NCI-H1417 (cell line): ENCODE data around the gene TMPRSS12.
"Not testable (repeated sequence)": the region's sequence is repeated elsewhere in the genome, so short reads cannot be mapped to it uniquely, and the experiment has no call there.

Experiments used
- DNase-seq, 3 experiments: peaks; one replicate each; lab custom pipeline; 2025; lab: John Stamatoyannopoulos, UW

The TMPRSS12 gene

DNA sequence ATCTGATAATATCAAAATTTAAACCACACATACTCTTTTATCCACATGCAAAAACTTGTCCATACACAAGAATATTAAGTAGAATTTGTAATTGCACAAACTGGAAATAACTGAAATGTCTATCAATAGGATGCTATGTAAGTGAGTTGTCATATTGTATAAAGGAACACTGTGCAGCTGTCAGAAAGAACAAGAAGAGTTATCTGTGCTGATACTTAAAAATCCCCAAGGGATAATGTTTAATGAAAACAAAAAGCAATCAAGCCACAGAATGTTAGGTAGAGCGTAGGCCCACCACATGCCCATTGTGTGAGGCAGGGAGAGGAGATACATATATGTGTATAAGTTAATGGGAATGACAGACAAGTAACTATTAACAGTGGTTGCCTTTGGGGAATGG lies 83.7 kb downstream of the TMPRSS12 start:
- DNase-seq: no peak

DNA sequence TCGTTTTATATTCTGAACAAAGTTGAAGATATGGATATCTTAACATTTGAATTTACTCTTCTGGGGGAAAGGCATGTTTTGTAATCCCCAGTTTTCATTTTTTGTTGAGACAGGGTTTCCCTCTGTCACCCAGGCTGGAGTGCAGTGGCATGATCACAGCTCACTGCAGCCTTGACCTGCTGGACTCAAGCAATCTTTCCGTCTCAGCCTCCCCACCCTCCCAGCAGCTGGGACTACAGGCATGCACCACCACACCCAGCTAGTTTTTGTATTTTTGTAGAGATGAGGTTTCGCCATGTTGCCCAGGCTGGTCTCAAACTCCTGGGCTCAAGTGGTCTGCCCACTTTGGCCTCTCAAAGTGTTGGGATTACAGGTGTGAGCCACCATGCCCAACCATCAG lies 84.2 kb downstream of the TMPRSS12 start:
- DNase-seq: not testable (repeated sequence)

DNA sequence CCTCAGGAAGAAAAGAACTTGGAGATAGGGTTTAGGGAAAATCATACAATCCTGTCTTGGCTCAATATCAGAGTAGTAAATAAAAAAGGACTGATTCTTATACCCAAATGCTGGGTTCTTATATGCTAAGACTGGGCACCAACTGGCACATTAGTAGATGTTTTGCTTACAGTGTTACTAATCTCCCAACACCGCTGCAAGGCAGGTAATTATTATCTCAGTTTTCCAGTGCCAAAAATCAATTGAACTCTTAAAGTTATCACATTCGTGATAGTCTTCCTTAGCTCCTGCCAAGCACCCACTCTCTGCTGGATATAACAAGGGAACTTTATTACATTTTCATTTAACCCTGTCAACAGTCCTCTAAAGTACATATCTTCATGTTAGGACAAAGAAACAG lies 84.6 kb downstream of the TMPRSS12 start:
- DNase-seq: no peak

DNA sequence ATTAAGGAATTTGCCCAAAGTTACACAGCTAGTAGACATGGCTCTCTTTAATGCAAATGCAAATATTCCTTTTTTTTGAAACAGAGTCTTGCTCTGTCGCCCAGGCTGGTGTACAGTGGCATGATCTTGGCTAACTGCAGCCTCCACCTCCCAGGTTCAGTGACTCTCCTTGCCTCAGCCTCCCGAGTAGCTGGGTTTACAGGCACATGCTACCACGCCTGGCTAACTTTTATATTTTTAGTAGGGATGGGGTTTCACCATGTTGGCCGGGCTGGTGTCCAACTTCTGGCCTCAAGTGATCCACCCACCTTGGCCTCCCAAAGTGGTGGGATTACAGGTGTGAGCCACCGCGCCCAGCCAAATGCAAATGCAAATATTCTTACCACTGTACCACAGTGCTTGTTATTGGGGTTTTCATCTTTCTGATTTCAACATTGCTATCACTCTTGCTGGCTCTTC lies 85.1 kb downstream of the TMPRSS12 start:
- no peak for DNase-seq

DNA sequence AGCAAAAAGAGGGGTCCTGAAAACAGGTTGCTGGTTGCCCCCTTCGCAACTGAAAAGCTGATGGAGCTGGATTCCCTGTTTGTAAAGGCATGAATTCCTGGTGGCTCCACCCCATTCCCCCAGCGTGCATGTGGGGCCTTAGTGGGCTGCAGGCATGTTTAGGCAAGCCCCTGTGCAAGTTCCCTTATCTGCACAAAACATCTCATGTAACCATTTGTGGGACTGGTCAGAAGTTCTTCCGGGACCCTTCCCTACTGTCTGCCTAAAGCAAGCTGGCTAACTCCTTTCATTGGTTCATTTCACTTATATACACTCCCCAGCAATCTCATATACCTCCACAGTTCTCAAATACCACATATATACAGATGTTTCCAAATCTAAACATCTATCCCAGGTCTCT lies 85.7 kb downstream of the TMPRSS12 start:
- DNase-seq: no peak

DNA sequence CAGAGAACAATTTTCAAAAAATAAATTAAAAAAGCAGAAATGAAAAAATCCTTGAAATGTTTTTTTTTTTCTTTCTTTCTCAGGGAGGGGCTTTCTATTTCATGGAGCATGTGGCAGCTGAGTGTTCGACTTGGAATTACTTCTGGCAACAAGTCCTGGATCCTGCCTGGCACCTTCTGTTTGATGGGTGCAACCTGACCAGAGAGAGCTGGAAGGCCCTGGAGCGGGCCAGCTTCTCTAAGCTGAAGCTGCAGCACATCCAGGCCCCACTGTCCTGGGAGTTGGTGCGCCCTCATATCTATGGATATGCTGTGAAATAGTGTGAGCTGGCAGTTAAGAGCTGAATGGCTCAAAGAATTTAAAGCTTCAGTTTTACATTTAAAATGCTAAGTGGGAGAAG lies 87.1 kb downstream of the TMPRSS12 start:
- no peak for DNase-seq

DNA sequence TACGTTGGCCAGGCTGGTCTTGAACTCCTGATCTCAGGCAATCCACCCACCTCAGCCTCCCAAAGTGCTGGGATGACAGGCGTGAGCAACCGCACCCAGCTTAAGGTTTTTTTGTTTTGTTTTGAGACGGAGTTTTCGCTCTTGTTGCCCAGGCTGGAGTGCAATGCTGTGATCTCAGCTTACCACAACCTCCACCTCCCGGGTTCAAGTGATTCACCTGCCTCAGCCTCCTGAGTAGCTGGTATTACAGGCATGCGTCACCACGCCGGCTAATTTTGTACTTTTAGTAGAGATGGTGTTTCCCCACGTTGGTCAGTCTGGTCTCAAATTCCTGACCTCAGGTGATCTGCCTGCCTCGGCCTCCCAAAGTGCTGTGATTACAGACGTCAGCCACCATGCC lies 87.8 kb downstream of the TMPRSS12 start:
- not testable (repeated sequence) for DNase-seq

DNA sequence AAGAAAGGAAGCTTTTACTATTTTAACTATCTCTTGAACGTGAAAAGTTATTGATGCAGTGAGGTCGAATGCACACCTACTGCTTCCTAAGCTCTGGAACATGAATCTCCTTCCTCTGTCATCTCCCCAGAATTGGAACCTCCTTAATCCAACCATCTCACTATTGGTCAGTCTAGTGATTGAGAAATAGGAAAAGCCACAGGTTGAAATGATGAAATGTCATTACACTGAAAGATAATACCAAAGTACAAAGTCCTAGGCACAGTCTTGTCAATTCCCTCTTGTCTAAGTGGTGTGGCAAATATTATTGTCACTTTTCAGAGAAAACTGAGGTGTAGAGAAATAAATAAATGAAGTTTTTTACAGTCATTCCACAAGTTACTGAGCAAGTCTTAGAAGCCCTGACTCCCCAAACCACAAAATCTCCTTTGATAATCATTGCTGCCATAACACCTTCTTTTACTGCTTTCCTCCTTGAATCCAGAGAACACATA lies 90.1 kb downstream of the TMPRSS12 start:
- DNase-seq: no peak

DNA sequence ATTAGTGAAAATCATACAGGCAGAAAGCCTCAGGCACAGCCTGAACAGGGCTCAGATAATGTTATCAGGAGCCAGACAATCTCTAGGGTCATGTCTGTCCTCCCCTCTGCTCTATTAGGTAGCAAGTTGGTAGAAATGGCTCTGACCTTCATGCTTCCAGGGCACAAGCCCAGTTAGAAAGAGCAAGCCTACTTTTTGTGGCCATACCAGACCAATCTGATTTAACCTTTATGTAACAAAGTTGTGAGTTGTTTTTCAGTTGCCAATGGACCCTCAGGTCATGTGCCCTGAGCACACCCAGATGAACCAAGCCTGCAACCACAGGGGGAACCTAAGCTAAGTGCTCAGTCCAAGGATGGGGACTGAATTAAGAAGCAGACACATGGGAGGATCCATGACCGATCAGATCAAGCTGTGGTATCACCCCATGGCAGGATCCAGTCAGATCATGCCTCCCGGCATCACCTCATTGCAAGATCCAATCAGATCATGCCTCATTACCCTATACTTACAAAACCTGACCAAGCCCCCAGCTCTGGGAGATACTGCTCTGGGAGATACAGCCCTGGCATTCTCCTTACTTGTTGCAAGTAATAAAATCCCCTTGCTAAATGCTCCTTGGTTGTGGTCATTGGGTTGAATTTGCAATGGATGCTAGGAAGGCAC lies 90.9 kb downstream of the TMPRSS12 start:
- DNase-seq: no peak

DNA sequence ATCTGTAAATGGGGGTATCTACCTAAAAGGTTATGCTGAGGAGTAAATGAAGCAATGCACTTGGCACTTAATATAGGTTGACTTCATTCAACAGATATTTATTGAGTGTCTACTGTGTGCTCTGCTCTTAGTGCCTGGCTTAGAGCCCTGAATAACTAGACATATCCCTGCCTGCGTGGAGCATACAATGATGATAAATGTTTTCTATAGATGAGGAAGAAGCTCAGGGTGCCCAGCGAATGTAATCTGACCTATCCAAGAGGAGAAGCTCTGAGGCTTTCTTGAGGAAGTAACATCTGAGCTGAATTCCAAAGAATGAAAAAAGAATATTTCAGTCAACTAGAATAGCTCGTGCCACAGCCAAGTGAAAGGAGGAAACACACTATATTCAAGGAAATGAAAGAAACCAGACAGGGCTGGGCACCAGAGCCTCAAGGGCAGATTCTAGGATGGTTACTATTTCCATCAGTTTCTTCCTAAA lies 91.7 kb downstream of the TMPRSS12 start:
- no peak for DNase-seq

DNA sequence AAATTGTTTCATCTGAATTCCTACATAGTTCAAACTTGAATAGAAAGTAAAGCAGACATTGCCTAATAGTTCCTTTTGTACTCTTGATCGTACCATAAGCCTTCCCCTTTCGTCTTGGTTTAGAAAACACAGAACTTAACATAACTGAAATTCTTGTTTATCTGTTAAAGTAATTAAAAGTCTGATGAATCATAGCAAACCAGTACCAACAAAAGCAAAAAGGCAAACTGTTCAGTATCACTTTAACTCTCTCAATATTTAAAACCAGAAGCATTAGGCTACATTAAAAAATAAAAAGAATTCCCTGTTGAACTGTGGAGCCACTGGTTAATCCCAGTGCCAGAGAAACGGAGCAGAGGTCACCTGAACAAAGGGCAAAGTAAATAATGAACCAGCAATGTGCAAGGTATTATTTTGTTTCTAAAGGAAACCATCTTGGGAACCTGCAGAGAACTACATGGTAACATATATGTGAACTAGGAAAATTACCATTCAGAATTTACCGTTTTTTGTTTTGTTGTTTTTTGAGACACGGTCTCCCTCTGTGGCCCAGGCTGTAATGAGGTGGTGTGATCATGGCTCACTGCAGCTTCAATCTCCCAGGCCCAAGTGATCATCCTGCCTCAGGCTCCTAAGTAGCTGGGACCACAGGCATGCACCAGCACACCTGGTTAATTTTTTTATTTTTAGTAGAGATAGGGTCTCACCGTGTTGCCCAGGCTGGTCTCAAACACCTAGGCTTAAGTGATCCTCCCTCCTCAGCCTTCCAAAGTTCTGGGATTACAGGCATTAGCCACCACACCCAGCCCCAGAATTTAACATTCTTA lies 92.5 kb downstream of the TMPRSS12 start:
- no peak for DNase-seq

DNA sequence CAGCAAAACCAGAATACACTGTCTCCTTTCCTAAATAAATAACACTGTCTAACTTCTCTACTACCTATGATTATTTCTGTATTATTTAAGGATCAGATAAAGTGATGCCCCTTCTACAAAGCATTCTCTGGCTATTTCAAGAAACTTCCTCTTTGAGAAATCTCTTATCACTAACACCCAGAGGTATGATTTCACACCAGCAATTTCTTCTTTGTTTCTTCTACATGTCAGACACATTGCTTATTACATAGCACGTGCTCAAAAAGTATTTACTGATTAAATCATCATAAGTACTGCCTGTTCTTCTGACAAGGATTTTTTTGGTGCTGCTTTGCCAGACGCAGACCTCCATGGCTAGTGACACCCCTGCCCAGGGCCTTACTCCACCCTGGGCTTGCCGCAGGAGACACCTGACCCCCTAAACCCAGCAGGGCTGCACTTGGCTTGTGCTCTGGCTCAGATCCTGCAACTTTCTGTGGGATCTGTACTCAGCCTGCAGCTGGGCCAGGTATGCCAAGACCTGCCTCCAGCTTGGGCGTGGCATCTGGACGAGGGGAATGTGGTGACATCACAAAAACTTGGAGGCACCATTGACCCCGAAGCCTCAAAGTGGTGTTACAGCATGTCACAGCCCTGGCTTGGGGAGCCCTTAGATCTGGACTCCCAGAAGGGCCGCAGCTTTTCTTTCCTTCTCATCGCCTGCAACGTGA lies 94.2 kb downstream of the TMPRSS12 start:
- DNase-seq: no peak
